PC-9 (cell line): ENCODE results near the gene FLYWCH2.

Source experiments
- CTCF ChIP-seq: fragments of 200-600 bp; sonication (generic); conservative IDR thresholded peaks from 2 replicates; pipeline ENCODE4 v1.6.1; 2017; ENCODE audit warnings: mixed run types, antibody characterized with exemption, mild to moderate bottlenecking, moderate library complexity
- EZH2 ChIP-seq: fragments of 200-600 bp; sonication (generic); IDR thresholded peaks from 2 replicates; pipeline ENCODE4 v1.8.0; 2017; ENCODE audit warnings: antibody characterized with exemption, low read depth

- TF ChIP-seq EZH2 (no peak), CTCF (peak; percentile 96)
Measured at GRCh38 chr16:2854700-2855309, 28.2 kb upstream of the FLYWCH2 start.
